Neural cell (in vitro differentiated cells): ENCODE measurements around the gene HECTD1. TPM values are rescaled to one million over a fixed set of nuclear protein-coding genes. Genes with fewer than 3 reads are reported as not detected.

Experiments
- H2AFZ ChIP-seq: fragments of 200-600, 300-800 bp; sonication (generic), shearing (Covaris generic); 2 replicates; pipeline ENCODE4 v1.6.0; 2014; ENCODE audit warnings: low read depth, mild to moderate bottlenecking, antibody characterized with exemption, low read length, moderate library complexity
- H3F3A ChIP-seq: fragments of 200-600 bp; shearing (Covaris generic); 2 replicates; pipeline ENCODE4 v1.6.1; 2016; ENCODE audit warnings: mild to moderate bottlenecking, moderate library complexity, mixed read lengths, antibody characterized with exemption, low read length; ENCODE audit not compliant: insufficient read depth, poor library complexity, severe bottlenecking
- H3K27ac ChIP-seq: fragments of 200-600, 300-800 bp; sonication (generic), shearing (Covaris generic); 2 replicates; pipeline ENCODE4 v1.5.1; 2014; ENCODE audit warnings: mild to moderate bottlenecking, low read length, moderate library complexity
- H3K27me3 ChIP-seq: fragments of 300-800, 200-600 bp; sonication (generic), shearing (Covaris generic); 2 replicates; pipeline ENCODE4 v1.6.0; 2014; ENCODE audit warnings: mild to moderate bottlenecking, low read depth, low read length, moderate library complexity; ENCODE audit not compliant: insufficient read depth
- H3K36me3 ChIP-seq: fragments of 300-800, 200-600 bp; sonication (generic), shearing (Covaris generic); 2 replicates; pipeline ENCODE4 v1.5.1; 2014; ENCODE audit warnings: mild to moderate bottlenecking, antibody characterized with exemption, low read length, moderate library complexity; ENCODE audit not compliant: insufficient read depth
- H3K4me2 ChIP-seq: fragments of 300-800, 200-600 bp; sonication (generic), shearing (Covaris generic); 2 replicates; pipeline ENCODE4 v1.6.0; 2014; ENCODE audit warnings: mild to moderate bottlenecking, low read length
- H3K4me3 ChIP-seq: fragments of 300-800, 200-600 bp; sonication (generic), shearing (Covaris generic); 2 replicates; pipeline ENCODE4 v1.5.1; 2014; ENCODE audit warnings: mild to moderate bottlenecking, low read length, moderate library complexity
- H3K79me2 ChIP-seq: fragments of 200-600 bp; shearing (Covaris generic); replicated peaks from 2 replicates; pipeline ENCODE4 v1.6.0; 2014; ENCODE audit warnings: mild to moderate bottlenecking, low read length, moderate library complexity; ENCODE audit not compliant: insufficient read depth
- H3K9ac ChIP-seq: fragments of 300-800, 200-600 bp; sonication (generic), shearing (Covaris generic); 2 replicates; pipeline ENCODE4 v1.6.1; 2016; ENCODE audit warnings: mild to moderate bottlenecking, low read length, mixed read lengths
- H3K9me2 ChIP-seq: fragments of 200-600 bp; shearing (Covaris generic); 2 replicates; pipeline ENCODE4 v1.6.1; 2016; ENCODE audit warnings: mild to moderate bottlenecking, low read length, mixed read lengths; ENCODE audit not compliant: insufficient read depth
- H3K9me3 ChIP-seq: fragments of 200-600, 300-800 bp; sonication (generic), shearing (Covaris generic); 2 replicates; pipeline ENCODE4 v1.6.1; 2016; ENCODE audit warnings: mild to moderate bottlenecking, mixed run types, low read length, moderate library complexity, mixed read lengths
- H4K20me1 ChIP-seq: fragments of 200-600 bp; shearing (Covaris generic); 2 replicates; pipeline ENCODE4 v1.6.1; 2016; ENCODE audit warnings: mild to moderate bottlenecking, mixed run types; ENCODE audit not compliant: insufficient read depth
- EP300 ChIP-seq: fragments of 450-650 bp; conservative IDR thresholded peaks from 2 replicates; pipeline ENCODE4 v1.6.1; 2014; ENCODE audit warnings: antibody characterized with exemption, mild to moderate bottlenecking, moderate library complexity; ENCODE audit not compliant: poor library complexity, severe bottlenecking
- EZH2 ChIP-seq: fragments of 200-600, 300-800 bp; shearing (Covaris generic), sonication (generic); IDR thresholded peaks from 2 replicates; pipeline ENCODE4 v1.6.1; 2014; ENCODE audit warnings: antibody characterized with exemption, low read length, borderline replicate concordance, mild to moderate bottlenecking; ENCODE audit not compliant: insufficient read depth, poor library complexity, severe bottlenecking
- MXI1 ChIP-seq: fragments of 450-650 bp; conservative IDR thresholded peaks from 2 replicates; pipeline ENCODE4 v1.6.1; 2014; ENCODE audit warnings: antibody characterized with exemption, mild to moderate bottlenecking; ENCODE audit not compliant: poor library complexity, severe bottlenecking
- POLR2AphosphoS5 ChIP-seq: IDR thresholded peaks from 2 replicates; pipeline ENCODE4 v1.6.1; 2012
- RAD21 ChIP-seq: fragments of 450-650 bp; conservative IDR thresholded peaks from 2 replicates; pipeline ENCODE4 v1.6.1; 2014; ENCODE audit warnings: antibody characterized with exemption, mild to moderate bottlenecking, moderate library complexity
- SMC3 ChIP-seq: fragments of 450-650 bp; conservative IDR thresholded peaks from 2 replicates; pipeline ENCODE4 v1.6.1; 2014; ENCODE audit warnings: antibody characterized with exemption, mild to moderate bottlenecking, moderate library complexity; ENCODE audit not compliant: poor library complexity
- TAF1 ChIP-seq: IDR thresholded peaks from 2 replicates; pipeline ENCODE4 v1.6.1; 2012; ENCODE audit warnings: low read depth
- polyA plus RNA-seq: library from polyadenylated mRNA; depleted of rRNA; stranded (reverse); fragments of >200 nt; gene quantifications from 2 replicates; pipeline ENCODE4 v1.2.3, GENCODE V29; 2014
- TF ChIP-seq, protein P1 (sequence below): fragments of 450-650 bp; IDR thresholded peaks from 2 replicates; pipeline ENCODE4 v1.5.1; 2014; ENCODE audit warnings: antibody characterized with exemption, mild to moderate bottlenecking, moderate library complexity; ENCODE audit not compliant: poor library complexity, severe bottlenecking
- TF ChIP-seq, protein P2 (sequence below): IDR thresholded peaks from 2 replicates; pipeline ENCODE4 v1.6.1; 2012; ENCODE audit warnings: borderline replicate concordance

HECTD1 gene
- polyA plus RNA-seq, 1 donor from 2014 or later, result 144 TPM

DNA sequence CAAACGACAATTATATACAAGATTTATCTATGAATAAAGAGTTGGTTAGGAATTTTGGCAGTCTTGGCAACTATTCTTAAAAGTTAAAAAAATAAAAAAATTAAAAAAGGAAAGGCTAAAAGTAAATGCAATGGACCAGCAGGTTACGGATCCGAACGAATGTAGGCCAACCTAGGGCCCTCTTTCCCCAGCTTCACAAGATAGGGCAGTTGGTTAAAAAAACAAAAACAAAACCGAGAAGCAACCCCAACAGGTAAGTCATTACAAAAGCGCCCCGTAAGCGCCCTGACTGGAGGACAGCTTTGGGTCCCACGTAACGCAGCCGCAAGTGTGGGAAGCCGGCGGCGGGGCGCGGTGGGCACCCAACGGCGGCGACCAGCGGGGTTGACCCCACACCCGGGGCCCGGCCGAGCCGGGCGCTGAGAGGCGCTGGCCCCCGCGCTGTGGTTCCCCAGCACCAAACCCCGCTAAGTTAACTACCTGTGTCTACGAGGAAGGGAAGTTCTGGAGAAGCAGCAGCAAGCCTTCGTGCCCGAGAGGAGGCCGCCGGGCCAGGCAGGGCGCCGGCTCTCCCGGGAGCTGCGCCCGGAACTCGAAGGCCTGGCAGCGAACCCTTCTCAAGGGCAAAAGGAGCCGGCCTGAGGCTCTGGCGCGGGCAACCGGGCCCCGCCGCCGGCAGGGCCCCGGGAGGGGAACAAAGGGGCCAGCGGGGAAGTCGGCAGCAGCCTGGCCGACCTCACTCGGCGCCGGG lies 882 bp downstream of the HECTD1 start:
- H3K9me3 ChIP-seq, result no peaks in the 10 kb centered on the region
- peak overlapping the region; percentile 97 for H3K9ac ChIP-seq
- H3K4me3 ChIP-seq, result peak overlapping the region; percentile 96
- TF ChIP-seq MXI1, result no peak
- no peak for TF ChIP-seq RAD21
- TF ChIP-seq EP300, result no peak
- no peak for TF ChIP-seq POLR2AphosphoS5
- TF ChIP-seq SMC3, result no peak
- no peak for TF ChIP-seq TAF1
- TF ChIP-seq, protein P1, sequence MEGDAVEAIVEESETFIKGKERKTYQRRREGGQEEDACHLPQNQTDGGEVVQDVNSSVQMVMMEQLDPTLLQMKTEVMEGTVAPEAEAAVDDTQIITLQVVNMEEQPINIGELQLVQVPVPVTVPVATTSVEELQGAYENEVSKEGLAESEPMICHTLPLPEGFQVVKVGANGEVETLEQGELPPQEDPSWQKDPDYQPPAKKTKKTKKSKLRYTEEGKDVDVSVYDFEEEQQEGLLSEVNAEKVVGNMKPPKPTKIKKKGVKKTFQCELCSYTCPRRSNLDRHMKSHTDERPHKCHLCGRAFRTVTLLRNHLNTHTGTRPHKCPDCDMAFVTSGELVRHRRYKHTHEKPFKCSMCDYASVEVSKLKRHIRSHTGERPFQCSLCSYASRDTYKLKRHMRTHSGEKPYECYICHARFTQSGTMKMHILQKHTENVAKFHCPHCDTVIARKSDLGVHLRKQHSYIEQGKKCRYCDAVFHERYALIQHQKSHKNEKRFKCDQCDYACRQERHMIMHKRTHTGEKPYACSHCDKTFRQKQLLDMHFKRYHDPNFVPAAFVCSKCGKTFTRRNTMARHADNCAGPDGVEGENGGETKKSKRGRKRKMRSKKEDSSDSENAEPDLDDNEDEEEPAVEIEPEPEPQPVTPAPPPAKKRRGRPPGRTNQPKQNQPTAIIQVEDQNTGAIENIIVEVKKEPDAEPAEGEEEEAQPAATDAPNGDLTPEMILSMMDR, result no peak
- TF ChIP-seq, protein P2, sequence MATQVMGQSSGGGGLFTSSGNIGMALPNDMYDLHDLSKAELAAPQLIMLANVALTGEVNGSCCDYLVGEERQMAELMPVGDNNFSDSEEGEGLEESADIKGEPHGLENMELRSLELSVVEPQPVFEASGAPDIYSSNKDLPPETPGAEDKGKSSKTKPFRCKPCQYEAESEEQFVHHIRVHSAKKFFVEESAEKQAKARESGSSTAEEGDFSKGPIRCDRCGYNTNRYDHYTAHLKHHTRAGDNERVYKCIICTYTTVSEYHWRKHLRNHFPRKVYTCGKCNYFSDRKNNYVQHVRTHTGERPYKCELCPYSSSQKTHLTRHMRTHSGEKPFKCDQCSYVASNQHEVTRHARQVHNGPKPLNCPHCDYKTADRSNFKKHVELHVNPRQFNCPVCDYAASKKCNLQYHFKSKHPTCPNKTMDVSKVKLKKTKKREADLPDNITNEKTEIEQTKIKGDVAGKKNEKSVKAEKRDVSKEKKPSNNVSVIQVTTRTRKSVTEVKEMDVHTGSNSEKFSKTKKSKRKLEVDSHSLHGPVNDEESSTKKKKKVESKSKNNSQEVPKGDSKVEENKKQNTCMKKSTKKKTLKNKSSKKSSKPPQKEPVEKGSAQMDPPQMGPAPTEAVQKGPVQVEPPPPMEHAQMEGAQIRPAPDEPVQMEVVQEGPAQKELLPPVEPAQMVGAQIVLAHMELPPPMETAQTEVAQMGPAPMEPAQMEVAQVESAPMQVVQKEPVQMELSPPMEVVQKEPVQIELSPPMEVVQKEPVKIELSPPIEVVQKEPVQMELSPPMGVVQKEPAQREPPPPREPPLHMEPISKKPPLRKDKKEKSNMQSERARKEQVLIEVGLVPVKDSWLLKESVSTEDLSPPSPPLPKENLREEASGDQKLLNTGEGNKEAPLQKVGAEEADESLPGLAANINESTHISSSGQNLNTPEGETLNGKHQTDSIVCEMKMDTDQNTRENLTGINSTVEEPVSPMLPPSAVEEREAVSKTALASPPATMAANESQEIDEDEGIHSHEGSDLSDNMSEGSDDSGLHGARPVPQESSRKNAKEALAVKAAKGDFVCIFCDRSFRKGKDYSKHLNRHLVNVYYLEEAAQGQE, result no peak
- no peak for TF ChIP-seq EZH2
- H3K79me2 ChIP-seq, result peaks cover 41% of the 10 kb centered on the region
- H3K4me2 ChIP-seq, result peak overlapping the region; percentile 89
- H3K36me3 ChIP-seq, result no peaks in the 10 kb centered on the region
- H3F3A ChIP-seq, result no peaks in the 10 kb centered on the region
- no peaks in the 10 kb centered on the region for H3K27me3 ChIP-seq
- no peaks in the 10 kb centered on the region for H4K20me1 ChIP-seq
- H2AFZ ChIP-seq, result peak overlapping the region; percentile 73
- H3K27ac ChIP-seq, result peak overlapping the region; percentile 94
- H3K9me2 ChIP-seq, result no peaks in the 10 kb centered on the region

DNA sequence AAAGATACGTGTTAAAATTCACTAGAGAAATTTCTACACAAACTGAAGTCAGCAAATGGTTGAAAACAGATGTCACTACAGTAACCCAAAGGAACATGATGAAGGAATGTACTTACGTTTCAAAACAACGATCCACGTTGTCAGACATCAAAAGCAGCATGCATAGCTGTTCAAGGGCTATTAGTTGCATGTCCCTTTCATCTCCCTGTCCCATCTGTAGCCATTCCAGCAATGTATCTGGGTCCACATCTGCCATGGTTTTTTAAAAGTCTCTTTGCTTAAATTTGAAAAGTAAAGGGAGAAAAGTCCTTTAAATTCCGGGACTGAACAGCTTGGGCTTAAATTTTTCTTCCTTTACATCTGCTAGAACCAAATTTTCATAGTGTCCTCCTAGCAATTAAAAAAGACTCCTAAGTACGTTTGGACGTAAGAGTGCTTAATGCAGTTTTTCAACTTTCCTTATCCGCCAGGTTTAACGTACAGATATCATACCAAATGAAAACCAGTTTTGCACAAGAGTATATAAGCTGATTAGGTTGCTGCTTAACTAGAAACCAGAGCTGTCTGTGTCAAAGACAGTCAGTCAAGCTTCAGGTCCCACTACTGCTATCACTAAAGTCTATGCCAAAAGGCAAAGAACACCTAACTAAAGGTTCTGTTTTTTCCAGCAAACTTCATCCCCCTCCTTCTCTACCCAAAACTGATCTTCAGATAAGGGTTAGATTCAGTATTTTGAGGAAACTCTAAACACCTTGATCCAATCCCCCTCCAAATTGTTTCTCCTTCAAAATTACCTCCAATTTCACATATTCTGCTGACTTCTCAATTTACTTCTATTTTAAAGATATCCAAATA lies 1.7 kb downstream of the HECTD1 start:
- no peaks in the 10 kb centered on the region for H3K9me3 ChIP-seq
- no peaks in the 10 kb centered on the region for H3F3A ChIP-seq
- H3K4me3 ChIP-seq, result peak overlapping the region; percentile 96
- H3K9me2 ChIP-seq, result no peaks in the 10 kb centered on the region
- no peaks in the 10 kb centered on the region for H4K20me1 ChIP-seq
- H3K79me2 ChIP-seq, result peaks cover 46% of the 10 kb centered on the region
- no peak overlapping the region for H2AFZ ChIP-seq
- H3K9ac ChIP-seq, result peak overlapping the region; percentile 97
- no peaks in the 10 kb centered on the region for H3K27me3 ChIP-seq
- H3K4me2 ChIP-seq, result peak overlapping the region; percentile 89
- H3K36me3 ChIP-seq, result no peaks in the 10 kb centered on the region
- TF ChIP-seq TAF1, result no peak
- TF ChIP-seq, protein P2, result no peak
- TF ChIP-seq, protein P1, result no peak
- TF ChIP-seq POLR2AphosphoS5, result no peak
- TF ChIP-seq RAD21, result no peak
- TF ChIP-seq EP300, result no peak
- no peak for TF ChIP-seq SMC3
- no peak for TF ChIP-seq MXI1
- TF ChIP-seq EZH2, result no peak
- H3K27ac ChIP-seq, result peak overlapping the region; percentile 94
